HFF-Myc (cell line): ENCODE results near the gene CTBP1.

Experiments used
- DNase-seq: peaks from one replicate; pipeline ENCODE4 v3.0.0-alpha.2; 2011; ENCODE audit warnings: low read depth; ENCODE audit errors: extremely low read depth
- H3K4me3 ChIP-seq: replicated peaks from 2 replicates; pipeline ENCODE4 v1.5.1; 2011; ENCODE audit warnings: low read depth, mild to moderate bottlenecking, control low read depth, low read length
- TF ChIP-seq, protein P1 (sequence below): IDR thresholded peaks from 2 replicates; pipeline ENCODE4 v1.5.1; 2012; ENCODE audit warnings: mild to moderate bottlenecking, low read depth, low read length, control low read depth; ENCODE audit errors: missing control alignments

CTBP1 gene

DNA sequence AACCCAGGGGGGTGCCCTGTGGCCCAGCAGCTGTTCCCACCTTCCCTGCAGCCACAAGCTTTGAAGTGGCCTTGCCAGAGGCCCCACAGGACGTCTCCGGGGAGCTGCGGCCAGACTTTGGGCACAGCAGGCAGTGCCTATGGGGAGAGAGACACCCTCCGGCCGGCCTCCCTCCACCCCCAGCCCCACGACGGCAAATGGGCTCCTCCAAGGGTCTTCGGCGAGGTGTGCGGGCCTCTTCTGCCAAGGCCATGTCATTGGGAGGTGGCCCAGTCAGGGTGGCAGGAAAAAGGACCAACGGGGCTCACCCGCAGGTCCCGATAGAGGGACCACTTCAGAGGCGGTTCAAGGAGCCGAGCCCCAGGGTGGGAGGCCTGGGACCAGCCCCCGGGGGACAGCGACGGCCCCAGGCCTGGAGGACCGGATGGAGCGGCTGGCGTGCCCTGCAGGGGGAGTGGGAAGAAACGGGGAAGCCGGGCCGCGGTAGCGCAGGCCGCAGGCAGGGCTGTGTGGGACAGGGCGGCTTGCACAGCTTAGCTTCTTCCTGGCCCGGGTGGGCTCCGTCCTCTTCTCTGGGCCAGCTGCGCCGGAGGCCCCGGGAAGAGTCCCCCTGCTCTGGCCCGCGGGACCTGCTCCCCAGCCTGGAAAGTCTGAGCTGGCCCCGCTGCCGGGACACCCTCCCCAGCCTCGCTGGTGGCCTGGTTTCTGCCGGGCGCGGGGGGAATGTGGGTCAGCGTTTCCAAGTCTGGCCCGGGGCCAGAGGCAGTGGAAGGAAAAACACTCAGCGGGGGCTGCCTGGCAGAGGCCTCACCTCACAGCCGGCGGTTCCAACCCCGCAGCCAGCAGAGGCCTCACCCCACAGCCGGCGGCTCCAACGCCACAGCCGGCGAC is 54.7 kb downstream of the CTBP1 start:
- no peak for DNase-seq
- TF ChIP-seq, protein P1, sequence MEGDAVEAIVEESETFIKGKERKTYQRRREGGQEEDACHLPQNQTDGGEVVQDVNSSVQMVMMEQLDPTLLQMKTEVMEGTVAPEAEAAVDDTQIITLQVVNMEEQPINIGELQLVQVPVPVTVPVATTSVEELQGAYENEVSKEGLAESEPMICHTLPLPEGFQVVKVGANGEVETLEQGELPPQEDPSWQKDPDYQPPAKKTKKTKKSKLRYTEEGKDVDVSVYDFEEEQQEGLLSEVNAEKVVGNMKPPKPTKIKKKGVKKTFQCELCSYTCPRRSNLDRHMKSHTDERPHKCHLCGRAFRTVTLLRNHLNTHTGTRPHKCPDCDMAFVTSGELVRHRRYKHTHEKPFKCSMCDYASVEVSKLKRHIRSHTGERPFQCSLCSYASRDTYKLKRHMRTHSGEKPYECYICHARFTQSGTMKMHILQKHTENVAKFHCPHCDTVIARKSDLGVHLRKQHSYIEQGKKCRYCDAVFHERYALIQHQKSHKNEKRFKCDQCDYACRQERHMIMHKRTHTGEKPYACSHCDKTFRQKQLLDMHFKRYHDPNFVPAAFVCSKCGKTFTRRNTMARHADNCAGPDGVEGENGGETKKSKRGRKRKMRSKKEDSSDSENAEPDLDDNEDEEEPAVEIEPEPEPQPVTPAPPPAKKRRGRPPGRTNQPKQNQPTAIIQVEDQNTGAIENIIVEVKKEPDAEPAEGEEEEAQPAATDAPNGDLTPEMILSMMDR = no peak

DNA sequence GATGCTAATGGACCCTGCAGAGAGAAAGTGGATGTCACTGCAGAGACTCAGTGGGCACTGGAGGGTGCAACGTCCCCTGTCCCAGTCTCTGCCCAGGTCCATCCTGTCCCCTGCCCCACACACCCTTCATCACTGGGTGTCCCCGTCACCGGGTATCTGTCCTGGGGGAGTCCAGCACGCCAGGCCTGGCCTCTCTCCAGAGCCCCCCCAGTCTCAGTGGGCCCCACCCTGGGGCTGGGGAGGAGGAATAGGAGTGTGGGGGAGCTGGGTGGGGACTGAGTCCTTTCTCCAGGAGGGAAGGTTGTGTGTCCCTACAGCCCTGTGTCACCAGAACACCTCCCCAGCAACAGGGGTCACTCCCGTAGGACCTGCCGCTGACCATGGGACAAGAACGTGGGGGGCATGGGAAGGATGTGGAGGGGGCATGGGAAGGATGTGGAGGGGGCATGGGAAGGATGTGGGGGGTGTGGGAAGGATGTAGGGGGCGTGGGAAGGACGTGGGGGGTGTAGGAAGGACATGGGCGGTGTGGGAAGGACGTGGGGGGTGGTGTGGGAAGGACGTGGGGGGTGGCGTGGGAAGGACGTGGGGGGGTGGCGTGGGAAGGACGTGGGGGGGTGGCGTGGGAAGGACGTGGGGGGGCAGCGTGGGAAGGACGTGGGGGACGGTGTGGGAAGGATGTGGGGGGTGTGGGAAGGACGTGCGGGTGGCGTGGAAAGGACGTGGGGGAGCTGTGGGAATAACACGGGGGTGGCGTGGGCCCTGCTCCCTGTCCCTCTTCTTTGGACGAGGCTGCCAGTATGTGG is 55.5 kb downstream of the CTBP1 start:
- DNase-seq = no peak
- TF ChIP-seq, protein P1 = no peak
- no peak overlapping the region for H3K4me3 ChIP-seq

More for the DNA sequence above, 54.7 kb downstream of the CTBP1 start:
- H3K4me3 ChIP-seq = 0 out of 2 replicates have a peak overlapping the region, but pooled peaks have one; percentile 3

GRCh38 chr4:1192493-1193205 is 56.3 kb downstream of the CTBP1 start:
- 0 out of 2 replicates have a peak overlapping the region, but pooled peaks have one; percentile 6 for H3K4me3 ChIP-seq
- no peak for DNase-seq
- TF ChIP-seq, protein P1 = no peak

DNA sequence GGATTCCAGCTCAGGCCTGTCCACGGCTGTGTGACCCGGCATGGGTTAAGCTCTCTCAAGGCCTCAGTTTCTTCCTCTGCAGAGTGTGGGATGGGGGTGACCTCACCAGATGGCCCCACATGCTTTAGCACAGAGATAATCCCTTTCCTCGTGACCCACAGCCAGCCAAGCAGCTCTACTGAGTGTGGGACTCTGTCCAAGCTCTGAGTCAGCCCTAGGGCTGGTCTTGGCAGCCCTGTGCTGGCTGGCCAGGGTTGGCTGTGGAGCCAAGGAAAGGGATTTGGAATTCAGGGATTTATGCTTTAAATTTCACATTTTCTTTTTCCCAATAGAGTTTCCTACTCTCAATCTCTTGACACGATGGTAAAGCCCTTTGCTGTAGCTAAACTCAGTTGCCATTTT is 56.8 kb downstream of the CTBP1 start:
- peak; percentile 94 for DNase-seq

DNA sequence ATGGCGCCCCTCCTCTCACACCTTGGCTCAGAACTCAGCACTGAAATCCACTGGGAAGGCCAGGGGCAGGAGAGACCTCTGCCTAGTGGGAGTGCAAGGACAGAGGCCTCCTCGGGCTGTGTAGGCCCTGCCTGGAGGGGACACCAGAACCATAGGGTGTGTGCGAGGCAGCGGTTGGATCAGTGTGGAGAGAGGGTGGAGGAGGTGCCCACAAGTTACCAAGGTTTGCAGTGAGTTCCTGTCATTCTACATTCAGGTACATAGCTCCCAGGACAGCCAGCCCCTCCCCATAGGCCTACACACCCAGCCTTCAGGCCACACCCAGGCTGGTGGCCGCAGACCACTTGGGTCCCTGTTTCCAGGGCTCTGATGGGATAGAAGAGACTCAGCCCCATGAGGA is 57.3 kb downstream of the CTBP1 start:
- TF ChIP-seq, protein P1 = no peak
- DNase-seq = no peak
- H3K4me3 ChIP-seq = no peak overlapping the region

More for the DNA sequence above, 56.8 kb downstream of the CTBP1 start:
- 0 out of 2 replicates have a peak overlapping the region, but pooled peaks have one; percentile 6 for H3K4me3 ChIP-seq
- TF ChIP-seq, protein P1 = no peak

- DNase-seq = no peak
- TF ChIP-seq, protein P1 = no peak
- H3K4me3 ChIP-seq = no peak overlapping the region
Observed at GRCh38 chr4:1187182-1187581, 61.7 kb downstream of the CTBP1 start.
